Sigmoid colon (tissue), 4 donors: ENCODE data around the gene MED13L.
"Not testable (repeated sequence)": the region's sequence is repeated elsewhere in the genome, so short reads cannot be mapped to it uniquely, and the experiment has no call there.

Source experiments
- EP300 ChIP-seq, 4 donors: sonication (generic); formaldehyde crosslinking; IDR thresholded peaks; one replicate each; pipeline ENCODE4 v1.6.1; 2017; ENCODE audit warnings: antibody characterized with exemption in 4 of 4
- POLR2A ChIP-seq, 2 donors: fragments of 450-650 bp; IDR thresholded peaks; one replicate each; pipeline ENCODE4 v1.6.1; 2016; ENCODE audit warnings: antibody characterized with exemption in 2 of 2, mild to moderate bottlenecking in 2 of 2, moderate library complexity in 2 of 2
- POLR2AphosphoS5 ChIP-seq, 4 donors: sonication (generic); formaldehyde crosslinking; IDR thresholded peaks; one replicate each; pipeline ENCODE4 v1.6.1; 2017; ENCODE audit warnings: antibody characterized with exemption in 4 of 4
- TF ChIP-seq, protein P1 (sequence below), 4 experiments: fragments of 450-650 bp in 3 of 4; fragments of 200-600 bp in 1 of 4; IDR thresholded peaks; one replicate each; pipeline ENCODE4 v1.5.1; 2016 to 2019; ENCODE audit warnings: antibody characterized with exemption in 4 of 4, mild to moderate bottlenecking in 3 of 4, moderate library complexity in 2 of 4

DNA sequence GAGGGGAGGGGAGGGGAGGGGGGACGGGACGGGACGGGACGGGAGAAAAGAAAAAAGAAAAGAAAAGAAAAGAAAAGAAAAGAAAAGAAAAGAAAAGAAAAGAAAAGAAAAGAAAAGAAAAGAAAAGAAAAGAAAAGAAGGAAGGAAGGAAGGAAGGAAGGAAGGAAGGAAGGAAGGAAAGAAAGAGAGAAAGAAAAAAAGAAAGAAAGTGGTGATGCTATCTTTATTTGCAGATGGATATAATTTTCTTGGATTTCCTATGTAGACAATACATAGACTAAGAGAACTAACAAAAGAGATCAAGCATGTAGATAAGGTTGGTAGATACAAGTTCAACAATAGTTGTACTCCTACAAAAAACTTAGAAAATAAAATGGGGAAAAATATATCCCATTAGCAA lies 245.9 kb downstream of the MED13L start:
- TF ChIP-seq, protein P1, sequence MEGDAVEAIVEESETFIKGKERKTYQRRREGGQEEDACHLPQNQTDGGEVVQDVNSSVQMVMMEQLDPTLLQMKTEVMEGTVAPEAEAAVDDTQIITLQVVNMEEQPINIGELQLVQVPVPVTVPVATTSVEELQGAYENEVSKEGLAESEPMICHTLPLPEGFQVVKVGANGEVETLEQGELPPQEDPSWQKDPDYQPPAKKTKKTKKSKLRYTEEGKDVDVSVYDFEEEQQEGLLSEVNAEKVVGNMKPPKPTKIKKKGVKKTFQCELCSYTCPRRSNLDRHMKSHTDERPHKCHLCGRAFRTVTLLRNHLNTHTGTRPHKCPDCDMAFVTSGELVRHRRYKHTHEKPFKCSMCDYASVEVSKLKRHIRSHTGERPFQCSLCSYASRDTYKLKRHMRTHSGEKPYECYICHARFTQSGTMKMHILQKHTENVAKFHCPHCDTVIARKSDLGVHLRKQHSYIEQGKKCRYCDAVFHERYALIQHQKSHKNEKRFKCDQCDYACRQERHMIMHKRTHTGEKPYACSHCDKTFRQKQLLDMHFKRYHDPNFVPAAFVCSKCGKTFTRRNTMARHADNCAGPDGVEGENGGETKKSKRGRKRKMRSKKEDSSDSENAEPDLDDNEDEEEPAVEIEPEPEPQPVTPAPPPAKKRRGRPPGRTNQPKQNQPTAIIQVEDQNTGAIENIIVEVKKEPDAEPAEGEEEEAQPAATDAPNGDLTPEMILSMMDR (IDR thresholded peaks at IDR 0.05), result not testable (repeated sequence)
- TF ChIP-seq POLR2AphosphoS5, POLR2A, EP300 (IDR thresholded peaks at IDR 0.05): not testable (repeated sequence)
